Stimulated activated CD4-positive, alpha-beta T cell treated with anti-CD3 and anti-CD28 coated beads, Interleukin-1b, Interleukin-23, amount 100 ng/mL, for 4 hours (primary cell): Measurements from ENCODE around the gene SULT1C4.

Source experiments
- DNase-seq, 2 donors: peaks; one replicate each; pipeline ENCODE4 v3.0.0-alpha.2; 2020; ENCODE audit warnings: low read depth in 2 of 2

Gene SULT1C4

GRCh38 chr2:108370080-108370479, 7.7 kb upstream of the SULT1C4 start:
- DNase-seq: no peak

GRCh38 chr2:108376774-108377173, 980 bp upstream of the SULT1C4 start:
- DNase-seq: no peak

GRCh38 chr2:108377401-108377800, 353 bp upstream of the SULT1C4 start:
- no peak for DNase-seq

GRCh38 chr2:108378851-108379250, 1.1 kb downstream of the SULT1C4 start:
- DNase-seq: no peak

GRCh38 chr2:108382196-108382595, 4.4 kb downstream of the SULT1C4 start:
- no peak for DNase-seq

GRCh38 chr2:108383146-108383830, 5.5 kb downstream of the SULT1C4 start:
- DNase-seq: no peak

- no peak for DNase-seq
These were observed 7.1 kb downstream of the SULT1C4 start for GRCh38 chr2:108384662-108385393.

GRCh38 chr2:108385411-108386071, 7.8 kb downstream of the SULT1C4 start:
- no peak for DNase-seq

- no peak for DNase-seq
These were observed 10.3 kb downstream of the SULT1C4 start for GRCh38 chr2:108388045-108388444.

- no peak for DNase-seq
These were observed 12.6 kb downstream of the SULT1C4 start for GRCh38 chr2:108390340-108390739.

- no peak for DNase-seq
These were observed 14.3 kb downstream of the SULT1C4 start for GRCh38 chr2:108392029-108392428.

- DNase-seq: no peak
These were observed 15.4 kb downstream of the SULT1C4 start for GRCh38 chr2:108393197-108393596.

- no peak for DNase-seq
These were observed 17.4 kb downstream of the SULT1C4 start for GRCh38 chr2:108395155-108395554.

GRCh38 chr2:108396845-108397244, 19.1 kb downstream of the SULT1C4 start:
- no peak for DNase-seq

- DNase-seq: no peak
These were observed 21.7 kb downstream of the SULT1C4 start for GRCh38 chr2:108399479-108399878.

GRCh38 chr2:108401800-108402199, 24.0 kb downstream of the SULT1C4 start:
- no peak for DNase-seq

- no peak for DNase-seq
These were observed 25.7 kb downstream of the SULT1C4 start for GRCh38 chr2:108403494-108403893.

GRCh38 chr2:108404784-108405397, 27.1 kb downstream of the SULT1C4 start:
- no peak for DNase-seq

GRCh38 chr2:108407864-108408729, 30.3 kb downstream of the SULT1C4 start:
- DNase-seq: no peak

- DNase-seq: no peak
These were observed 32.0 kb downstream of the SULT1C4 start for GRCh38 chr2:108409768-108410167.

GRCh38 chr2:108412995-108413710, 35.4 kb downstream of the SULT1C4 start:
- DNase-seq: no peak
